ENCODE measurements around the gene UQCR11.

Gene UQCR11

GRCh38 chr19:1613808-1614570 lies 8.7 kb upstream of the UQCR11 start:
- no peak for DNase-seq

- DNase-seq = no peak
Observed at GRCh38 chr19:1613146-1613545, 7.9 kb upstream of the UQCR11 start.

DNA sequence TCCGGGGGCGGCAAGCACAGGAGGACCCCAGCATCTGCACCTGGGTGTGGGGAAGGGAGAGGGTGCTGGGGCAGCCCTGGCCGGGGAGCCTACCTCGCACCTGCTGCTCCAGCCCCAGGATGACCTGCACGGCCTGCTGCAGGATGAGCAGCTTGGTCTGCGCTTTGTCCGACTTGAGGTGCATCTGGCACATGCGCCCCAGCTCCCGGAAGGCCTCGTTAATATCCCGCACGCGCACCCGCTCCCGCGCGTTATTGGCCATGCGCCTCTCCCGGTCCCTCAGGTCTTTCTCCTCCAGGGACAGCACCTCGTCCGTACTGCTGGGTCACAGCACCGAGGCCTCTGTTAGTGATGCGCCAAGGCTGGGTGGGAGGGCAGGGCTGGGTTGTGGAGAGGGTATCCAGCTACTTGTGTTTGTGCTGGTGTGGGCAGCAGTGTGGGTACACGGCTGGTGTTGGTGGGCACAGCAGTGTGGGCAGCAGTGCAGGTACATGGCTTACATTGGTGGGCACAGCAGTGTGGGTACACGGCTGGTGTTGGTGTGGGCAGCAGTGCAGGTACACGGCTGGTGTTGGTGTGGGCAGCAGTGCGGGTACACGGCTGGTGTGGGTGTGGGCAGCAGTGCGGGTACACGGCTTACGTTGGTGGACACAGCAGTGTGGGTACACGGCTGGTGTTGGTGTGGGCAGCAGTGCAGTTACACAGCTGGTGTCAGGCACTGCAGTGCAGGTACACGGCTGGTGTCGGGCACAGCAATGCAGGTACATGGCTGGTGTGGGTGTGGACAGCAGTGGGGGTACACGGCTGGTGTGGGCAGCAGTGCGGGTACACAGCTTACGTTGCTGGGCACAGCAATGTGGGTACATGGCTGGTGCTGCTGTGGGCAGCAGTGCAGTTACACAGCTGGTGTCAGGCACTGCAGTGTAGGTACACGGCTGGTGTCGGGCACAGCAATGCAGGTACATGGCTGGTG lies 7.1 kb upstream of the UQCR11 start:
- no peak for DNase-seq

- no peak for DNase-seq
Observed at GRCh38 chr19:1611353-1611752, 6.1 kb upstream of the UQCR11 start.

DNA sequence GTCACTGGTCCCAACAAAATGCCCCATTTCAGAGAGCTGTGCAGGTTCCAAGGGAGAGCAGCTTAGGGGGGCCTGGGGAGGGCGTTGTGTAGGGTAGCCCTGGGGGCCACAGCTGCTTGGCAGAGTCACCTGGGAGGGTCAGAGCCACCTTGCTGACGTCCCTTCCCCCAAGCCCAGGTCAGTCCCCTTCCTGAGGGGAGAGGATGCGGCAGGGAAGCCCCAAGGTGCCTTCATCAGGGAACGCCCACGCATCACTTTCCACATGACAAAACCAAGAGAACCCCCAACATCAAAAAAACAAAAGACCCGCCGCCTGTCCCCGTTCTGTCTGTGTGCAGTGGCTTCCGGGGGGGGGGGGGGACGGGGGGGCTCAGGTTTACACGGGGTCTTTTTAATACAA lies 5.3 kb upstream of the UQCR11 start:
- DNase-seq = no peak

GRCh38 chr19:1609680-1610474 lies 4.6 kb upstream of the UQCR11 start:
- DNase-seq = no peak

- no peak for DNase-seq
Observed at GRCh38 chr19:1609103-1609396, 3.8 kb upstream of the UQCR11 start.

DNA sequence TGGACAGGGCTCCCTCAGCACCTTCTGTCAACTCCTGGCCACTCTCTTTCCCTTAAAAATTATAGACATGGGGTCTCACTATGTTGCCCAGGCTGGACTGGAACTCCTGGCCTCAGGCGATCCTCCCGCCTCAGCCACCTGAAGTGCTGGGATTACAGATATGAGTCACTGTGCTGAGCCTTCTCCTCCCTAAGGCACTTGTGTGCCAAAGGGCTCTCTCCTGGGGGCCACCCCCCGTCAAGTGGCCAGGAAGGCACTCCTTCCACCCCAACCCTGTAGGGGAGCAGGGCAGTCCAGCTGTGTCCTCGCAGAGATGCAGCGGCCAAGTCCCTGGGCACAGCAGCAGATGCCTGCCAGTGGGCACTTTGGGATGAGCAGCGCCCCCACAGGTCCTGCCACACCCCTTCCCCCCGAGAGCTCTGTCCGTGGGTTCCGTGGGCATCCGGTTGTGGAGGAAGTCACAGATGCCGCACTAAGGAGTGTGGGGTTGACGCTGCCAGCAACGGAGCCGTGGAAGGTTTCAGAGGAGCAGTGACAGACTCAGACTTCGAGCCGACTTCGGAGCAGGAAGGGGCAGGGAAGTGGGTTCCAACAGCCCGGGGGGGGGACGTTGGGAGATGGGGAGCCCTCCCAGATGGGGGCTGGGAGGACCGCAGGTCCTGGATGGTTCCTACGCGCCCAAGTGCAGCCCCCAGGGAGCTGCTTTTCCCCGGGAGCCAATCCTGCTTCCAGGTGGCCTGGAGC lies 3.3 kb upstream of the UQCR11 start:
- no peak for DNase-seq

- DNase-seq = no peak
Observed at GRCh38 chr19:1606138-1606651, 933 bp upstream of the UQCR11 start.

- DNase-seq = no peak
Observed at GRCh38 chr19:1602091-1602707, 3.1 kb downstream of the UQCR11 start.

DNA sequence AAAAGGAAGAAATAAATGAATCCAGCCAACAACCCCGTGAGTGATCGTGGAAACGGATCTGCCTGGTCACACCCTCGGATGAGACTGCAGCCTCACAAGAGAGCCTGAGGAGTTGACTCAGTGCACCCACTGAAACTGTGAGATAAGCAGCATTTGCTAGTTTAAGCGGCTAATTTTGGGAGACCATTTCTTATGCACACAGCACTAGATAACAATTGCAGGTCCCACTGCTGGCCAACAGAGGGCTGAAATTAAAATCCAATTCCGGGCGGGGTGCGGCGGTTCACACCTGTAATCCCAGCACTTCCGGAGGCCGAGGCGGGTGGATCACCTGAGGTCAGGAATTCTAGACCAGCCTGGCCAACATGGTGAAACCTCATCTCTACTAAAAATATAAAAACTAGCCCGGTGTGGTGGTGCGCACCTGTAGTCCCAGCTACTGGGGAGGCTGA lies 3.6 kb downstream of the UQCR11 start:
- no peak for DNase-seq

DNA sequence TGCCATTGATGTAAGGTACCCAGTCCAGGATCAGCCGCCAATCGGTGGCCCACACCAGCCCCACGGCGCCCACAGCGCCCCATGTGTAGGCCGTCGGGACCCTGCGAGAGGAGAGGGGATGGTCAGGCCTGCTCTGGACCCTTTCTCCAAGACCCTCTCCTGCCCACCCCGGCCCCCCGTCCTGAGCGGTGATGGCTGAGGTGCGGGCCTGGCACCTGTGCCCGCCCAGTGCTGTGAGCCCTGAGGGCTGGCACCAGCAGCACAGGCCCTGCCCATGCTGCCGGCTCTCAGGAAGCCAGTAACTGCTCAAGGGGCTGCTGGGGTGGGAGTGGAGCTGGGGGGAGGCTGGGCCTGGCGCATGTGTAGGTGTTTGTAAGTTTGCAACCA lies 5.8 kb downstream of the UQCR11 start:
- no peak for DNase-seq

DNA sequence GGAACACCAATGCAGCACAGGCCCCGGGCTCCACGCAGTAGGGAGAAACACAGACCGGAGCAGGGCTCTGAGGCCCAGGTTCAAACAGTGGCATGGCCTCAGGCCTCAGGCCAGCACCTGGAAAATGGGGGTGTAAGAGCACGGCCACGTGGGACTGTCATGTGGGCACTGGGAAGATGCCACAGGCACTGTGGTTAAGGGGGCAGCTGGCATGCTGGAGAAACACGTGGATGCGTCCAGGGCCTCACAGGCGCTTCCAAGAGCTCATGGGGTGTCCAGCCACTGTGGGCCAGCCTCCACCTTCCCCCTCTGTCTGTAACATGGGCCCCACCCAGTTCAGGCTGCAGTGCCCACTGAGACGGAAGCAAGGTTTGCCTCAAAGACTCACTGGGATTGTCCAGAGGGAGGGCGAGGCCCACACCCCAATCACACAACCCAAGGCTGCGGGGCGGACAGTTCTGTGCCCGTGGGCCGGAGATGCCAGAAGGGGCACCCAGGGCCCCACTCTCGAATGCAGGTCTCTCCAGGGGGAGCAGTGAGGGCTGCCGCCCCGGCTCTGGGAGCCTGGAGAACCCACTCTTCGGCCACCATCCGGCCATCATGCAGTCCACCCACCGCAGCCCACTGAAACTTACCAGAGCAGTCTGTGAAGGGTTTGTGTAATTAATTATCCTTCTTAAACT lies 6.3 kb downstream of the UQCR11 start:
- DNase-seq = no peak

GRCh38 chr19:1593501-1593772 lies 11.8 kb downstream of the UQCR11 start:
- DNase-seq = no peak

DNA sequence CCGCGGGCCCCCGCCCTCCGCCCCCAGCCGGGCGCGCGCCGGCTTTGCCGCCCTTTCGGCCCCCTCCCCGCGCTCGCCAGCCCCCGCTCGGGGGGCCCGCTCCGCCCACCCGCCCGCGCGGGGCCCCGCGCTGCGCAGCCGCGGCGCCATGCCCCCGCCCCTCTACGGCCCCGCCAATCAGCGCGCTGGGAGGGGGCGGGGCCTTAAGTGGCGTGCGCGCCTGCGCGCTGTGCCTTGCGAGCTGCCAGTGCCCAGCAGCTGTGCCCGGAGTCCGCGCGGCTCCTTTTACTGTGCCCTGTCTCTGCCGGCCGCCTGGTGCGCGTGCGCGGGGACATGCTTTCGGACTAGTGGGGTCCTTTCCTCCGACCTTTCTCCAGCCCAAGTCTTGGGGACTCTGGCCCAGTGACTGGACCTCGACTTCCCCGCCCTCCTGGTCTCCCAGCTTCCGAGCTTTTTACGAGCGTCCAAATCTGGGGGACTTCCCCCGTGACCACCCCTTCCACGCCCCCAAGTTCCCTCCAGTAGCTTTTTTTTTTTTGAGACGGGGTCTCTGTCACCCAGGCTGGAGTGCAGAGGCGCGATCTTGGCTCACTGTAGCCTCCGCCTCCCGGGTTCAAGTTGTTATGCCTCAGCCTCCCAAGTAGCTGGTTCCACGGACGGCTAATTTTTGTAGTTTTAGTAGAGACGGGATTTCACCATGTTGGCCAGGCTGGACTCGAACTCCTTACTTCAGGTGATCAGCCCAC lies 12.3 kb downstream of the UQCR11 start, which contains the start of gene MBD3:
MBD3 (minus strand) TSS at position 111 of the 746 bp plus-strand sequence. CDS start 234 bp downstream, outside the sequence.
- peak; percentile 96 for DNase-seq

DNA sequence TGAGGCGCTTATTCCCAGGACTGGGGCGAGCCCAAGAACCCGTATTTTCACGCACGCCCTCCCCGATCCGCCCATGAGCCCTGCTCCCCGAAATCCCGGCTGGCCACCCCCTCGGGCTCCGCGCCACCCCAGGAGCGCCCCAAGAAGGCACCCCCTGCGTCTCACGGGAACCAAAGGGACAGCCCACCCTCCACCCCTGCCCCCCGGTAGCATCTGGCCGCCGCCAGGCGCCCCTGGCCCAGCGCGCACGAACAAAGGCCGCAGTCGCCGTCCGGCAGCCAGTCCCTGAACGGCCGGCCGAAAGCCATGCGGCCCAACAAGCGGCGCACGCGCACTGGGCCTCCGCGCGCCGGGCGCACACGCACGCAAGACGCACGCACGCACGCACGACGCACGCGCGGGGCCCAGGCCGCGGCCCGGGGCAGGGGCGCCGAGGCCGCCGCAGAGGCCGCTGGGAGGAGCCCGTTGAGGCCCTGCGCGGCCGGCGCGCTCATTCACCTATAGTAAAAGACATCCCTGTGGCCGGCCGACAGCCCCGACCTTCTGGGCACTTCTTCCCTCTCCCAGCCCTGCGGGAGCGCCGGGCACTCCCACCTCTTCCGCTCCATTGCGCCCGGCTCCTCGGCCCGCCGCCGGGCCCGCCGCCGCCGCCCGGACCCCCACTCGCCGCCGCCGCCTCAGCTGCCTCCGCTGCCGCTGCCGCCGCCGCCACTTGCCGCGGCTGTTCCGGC lies 13.1 kb downstream of the UQCR11 start:
- DNase-seq = peak; percentile 94

- DNase-seq = peak; percentile 30
Observed at GRCh38 chr19:1591421-1592023, 13.7 kb downstream of the UQCR11 start.

- peak; percentile 65 for DNase-seq
Observed at GRCh38 chr19:1590641-1591397, 14.4 kb downstream of the UQCR11 start.

- no peak for DNase-seq
Observed at GRCh38 chr19:1587872-1588271, 17.4 kb downstream of the UQCR11 start.

All from RPMI8226 (cell line).